Right ventricle myocardium superior (tissue), 1 donor: ENCODE results near the gene TNFRSF19. TPM values are rescaled to one million over a fixed set of nuclear protein-coding genes. Genes with fewer than 3 reads are reported as not detected.
A peak's percentile ranks its signal among the peaks of the same experiment; 100 is the strongest.
"Not testable (repeated sequence)": the region's sequence is repeated elsewhere in the genome, so short reads cannot be mapped to it uniquely, and the experiment has no call there.

ENCODE experiments used
- ATAC-seq: fragments of 200-7000 bp; cut with Tn5 transposase; one replicate; pipeline ENCODE4 v1.9.1; 2020; ENCODE audit warnings: mild to moderate bottlenecking; ENCODE audit not compliant: poor library complexity
- DNase-seq: peaks from one replicate; pipeline ENCODE4 v3.0.0-alpha.2; 2020
- intact Hi-C: fragments of 100-400 bp; cut with DNase I; formaldehyde crosslinking; loops from one replicate; pipeline ENCODE4 v1.11.2; 2022
- total RNA-seq: library from RNA; stranded (reverse); fragmentation: NEBNext Ultra II Directional; extraction: Animal tissue kit (Norgen Biotek cat#: 25700); gene quantifications from one replicate; pipeline ENCODE4 v1.2.1, GENCODE V29; 2021
- donor health status: DM: no; HTN: yes; CAD: no; lungs with severe emphysema.

Gene TNFRSF19
- total RNA-seq, 1 donor from 2014 or later = 30.2 TPM

GRCh38 chr13:23593148-23593547, 22.9 kb downstream of the TNFRSF19 start:
- no peak for ATAC-seq
- intact Hi-C loops = no loop called here

DNA sequence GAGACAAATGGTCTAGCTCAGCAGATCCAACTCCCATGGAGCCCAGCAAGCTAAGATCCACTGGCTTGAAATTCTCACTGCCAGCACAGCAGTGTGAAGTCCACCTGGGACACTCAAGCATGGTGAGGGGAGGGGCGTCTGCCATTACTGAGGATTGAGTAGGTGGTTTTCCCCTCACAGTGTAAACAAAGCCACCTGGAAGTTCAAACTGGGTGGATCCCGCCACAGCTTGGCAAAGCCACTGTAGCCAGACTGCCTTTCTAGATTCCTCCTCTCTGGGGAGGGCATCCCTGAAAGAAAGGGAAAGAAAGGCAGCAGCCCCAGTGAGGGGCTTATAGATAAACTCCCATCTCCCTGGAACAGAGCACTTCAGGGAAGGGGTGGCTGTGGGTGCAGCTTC, 24.1 kb downstream of the TNFRSF19 start:
- intact Hi-C loops, DNase-seq, ATAC-seq: not testable (repeated sequence)

More at GRCh38 chr13:23593148-23593547, 22.9 kb downstream of the TNFRSF19 start:
- DNase-seq = no peak

DNA sequence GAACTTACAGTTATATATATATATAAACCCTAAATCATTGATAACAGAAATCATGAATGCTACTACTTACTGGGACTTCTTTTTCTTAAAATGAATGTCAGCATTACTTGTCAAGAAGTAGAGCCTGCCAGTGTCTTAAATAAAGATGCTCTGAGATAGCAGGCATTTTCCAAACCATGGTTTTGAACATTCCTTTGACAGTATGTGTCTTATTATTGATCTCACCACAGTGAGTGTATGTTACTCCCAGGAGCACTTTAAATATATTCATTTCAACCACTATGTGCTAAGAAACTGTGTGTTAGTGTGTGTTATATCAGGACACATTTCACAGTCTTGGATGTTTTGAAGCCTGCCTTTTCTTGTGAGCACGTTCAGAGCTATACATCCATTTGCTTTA, 28.2 kb downstream of the TNFRSF19 start:
- intact Hi-C loops = no loop called here
- ATAC-seq (no peak), DNase-seq (no peak)

DNA sequence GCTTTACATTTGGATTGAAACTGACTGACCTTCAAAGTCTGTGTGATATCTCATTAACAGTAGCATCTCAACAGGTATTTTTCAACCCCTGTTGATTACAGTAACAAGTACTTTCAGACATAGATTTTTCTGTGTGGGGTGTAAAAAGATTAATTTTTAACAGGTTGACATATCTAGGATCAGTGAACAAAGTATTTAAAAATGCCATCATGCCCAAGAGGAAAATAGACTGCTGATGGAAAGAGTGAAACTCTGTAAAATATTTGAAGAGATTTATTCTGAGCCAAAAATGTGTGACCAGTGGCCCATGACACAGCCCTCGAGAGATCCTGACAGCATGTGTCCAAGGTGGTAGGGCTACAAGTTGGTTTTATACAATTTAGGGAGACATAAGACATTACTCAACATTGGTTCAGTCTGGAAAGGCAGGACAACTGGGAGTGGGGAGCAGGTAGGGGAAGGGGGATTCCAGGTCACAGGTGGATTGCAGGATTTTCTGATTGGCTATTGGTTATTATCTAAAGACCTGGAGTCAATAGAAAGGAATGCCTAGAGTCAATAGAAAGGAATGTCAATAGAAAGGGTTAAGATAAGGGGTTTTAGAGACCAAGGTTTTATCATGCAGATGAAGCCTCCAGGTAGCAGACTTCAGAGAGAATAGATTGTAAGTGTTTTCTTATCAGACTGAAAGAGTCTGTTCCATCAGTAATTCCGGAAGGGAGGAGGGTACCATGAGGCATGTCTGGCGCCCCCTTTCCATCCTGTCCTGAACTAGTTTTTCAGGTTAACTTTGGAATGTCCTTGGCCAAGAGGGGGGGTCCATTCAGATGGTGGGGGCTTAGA, 29.1 kb downstream of the TNFRSF19 start:
- intact Hi-C loops = no loop called here
- no peak for DNase-seq
- ATAC-seq = no peak

DNA sequence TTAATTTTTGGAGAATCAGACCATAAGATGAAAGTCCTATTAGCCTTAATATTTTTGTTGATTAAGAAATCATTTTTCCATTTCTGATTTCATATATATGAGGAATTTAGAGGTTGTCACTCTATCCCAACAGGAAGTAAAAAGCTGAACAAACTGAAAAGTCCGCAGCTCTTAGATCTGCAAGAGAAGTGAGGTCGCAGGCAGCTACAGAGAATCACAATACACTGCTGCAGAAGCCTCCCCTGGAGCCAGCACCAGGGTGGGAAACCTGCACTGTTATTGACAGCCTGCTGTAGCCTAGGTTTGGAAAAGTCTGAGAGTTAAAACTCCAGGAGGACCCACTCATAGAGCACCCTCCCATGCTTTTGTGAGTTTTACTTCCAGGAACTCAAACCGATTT, 29.9 kb downstream of the TNFRSF19 start:
- intact Hi-C loops = loop anchor here (10.0 kb wide), 1 partner anchor 105 kb away; no protein-coding TSS in a partner anchor
- DNase-seq (no peak), ATAC-seq (no peak)

- ATAC-seq (no peak), DNase-seq (no peak)
- intact Hi-C loops = loop anchor here (10.0 kb wide), 1 partner anchor 104 kb away; no protein-coding TSS in a partner anchor
Observed at GRCh38 chr13:23600534-23600933, 30.3 kb downstream of the TNFRSF19 start.

DNA sequence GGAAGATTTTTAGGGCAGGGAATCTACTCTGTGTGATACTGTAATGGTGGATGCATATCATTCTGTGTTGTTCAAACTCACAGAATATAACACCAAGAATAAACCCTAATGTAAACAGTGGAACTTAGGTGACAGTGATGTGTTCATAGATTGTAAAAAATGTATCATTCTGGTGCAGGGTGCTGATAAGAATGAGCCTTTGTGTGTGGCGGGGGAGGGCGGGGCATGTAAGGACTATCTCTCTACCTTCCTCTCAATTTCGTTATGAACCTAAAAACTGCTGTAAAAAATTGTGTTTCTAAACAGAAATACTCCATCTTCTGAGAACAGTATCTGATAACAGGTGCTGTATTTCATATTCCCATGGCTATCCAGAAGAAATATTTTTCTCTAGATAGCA, 35.6 kb downstream of the TNFRSF19 start:
- DNase-seq (no peak), ATAC-seq (no peak)
- intact Hi-C loops = loop anchor here (10.0 kb wide), 1 partner anchor 99 kb away; no protein-coding TSS in a partner anchor

DNA sequence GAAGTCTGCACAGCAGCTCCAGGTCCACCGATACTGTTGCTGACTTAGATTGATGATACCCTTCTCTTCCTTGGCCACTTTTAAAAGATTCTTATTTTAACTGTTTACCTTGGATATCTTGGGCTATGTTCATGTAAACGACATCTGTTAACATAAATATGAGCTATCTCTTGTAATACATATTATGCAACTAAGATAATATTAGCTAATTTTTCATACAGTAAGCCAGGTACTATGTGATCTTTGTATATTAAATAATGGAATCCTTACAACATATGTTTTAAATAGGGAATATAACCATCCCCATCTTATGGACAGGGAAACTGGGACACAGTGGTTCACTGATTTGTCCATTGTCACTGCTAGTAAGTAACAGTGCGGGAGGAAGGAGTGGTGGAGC, 37.9 kb downstream of the TNFRSF19 start:
- ATAC-seq (no peak), DNase-seq (no peak)
- intact Hi-C loops = loop anchor here (10.0 kb wide), 1 partner anchor 97 kb away; no protein-coding TSS in a partner anchor

- intact Hi-C loops = loop anchor here (10.0 kb wide), 1 partner anchor 96 kb away; no protein-coding TSS in a partner anchor
- peak; percentile 74 for DNase-seq
Observed at GRCh38 chr13:23608701-23609413, 38.6 kb downstream of the TNFRSF19 start.

GRCh38 chr13:23609414-23609760, 39.2 kb downstream of the TNFRSF19 start:
- no peak for DNase-seq
- ATAC-seq = peak; percentile 81
- intact Hi-C loops = loop anchor here (10.0 kb wide), 1 partner anchor 95 kb away; no protein-coding TSS in a partner anchor

More at GRCh38 chr13:23608701-23609413, 38.6 kb downstream of the TNFRSF19 start:
- ATAC-seq = peak; percentile 69

DNA sequence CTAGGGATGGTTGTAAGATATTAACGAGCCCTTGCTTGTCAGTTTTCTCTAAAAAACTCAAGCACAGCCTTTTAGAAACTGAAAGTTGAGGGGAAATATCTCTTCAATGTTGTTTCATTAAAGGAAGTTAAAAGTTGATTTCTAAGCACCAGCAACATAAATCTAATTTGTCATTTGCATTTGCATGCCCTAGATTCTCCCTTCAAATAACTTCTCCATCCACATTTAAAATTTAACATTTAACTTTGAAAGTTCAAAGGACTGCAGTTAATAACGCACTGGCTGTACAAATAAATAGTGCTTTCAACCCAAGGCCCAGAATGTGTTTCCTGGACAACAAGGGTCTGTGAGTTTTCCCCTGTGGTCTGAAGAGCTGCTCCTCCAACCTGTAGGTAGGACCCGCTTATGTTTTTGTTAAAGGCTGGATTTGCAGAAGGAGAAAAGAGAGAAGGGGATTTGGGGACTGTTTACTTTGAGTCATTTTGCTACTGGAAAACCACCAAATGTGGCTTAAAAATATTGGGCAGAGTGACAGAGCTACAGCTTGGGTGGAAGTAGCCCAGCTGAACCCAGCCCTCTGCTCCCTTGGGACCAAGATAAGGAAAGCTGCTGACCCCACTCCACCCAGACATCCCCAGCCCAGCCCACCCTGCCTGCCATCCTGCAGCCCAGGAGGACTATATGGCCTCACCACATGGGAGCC, 39.8 kb downstream of the TNFRSF19 start:
- intact Hi-C loops = loop anchor here (10.0 kb wide), 1 partner anchor 95 kb away; no protein-coding TSS in a partner anchor
- ATAC-seq (peak; percentile 76), DNase-seq (peak; percentile 60)

DNA sequence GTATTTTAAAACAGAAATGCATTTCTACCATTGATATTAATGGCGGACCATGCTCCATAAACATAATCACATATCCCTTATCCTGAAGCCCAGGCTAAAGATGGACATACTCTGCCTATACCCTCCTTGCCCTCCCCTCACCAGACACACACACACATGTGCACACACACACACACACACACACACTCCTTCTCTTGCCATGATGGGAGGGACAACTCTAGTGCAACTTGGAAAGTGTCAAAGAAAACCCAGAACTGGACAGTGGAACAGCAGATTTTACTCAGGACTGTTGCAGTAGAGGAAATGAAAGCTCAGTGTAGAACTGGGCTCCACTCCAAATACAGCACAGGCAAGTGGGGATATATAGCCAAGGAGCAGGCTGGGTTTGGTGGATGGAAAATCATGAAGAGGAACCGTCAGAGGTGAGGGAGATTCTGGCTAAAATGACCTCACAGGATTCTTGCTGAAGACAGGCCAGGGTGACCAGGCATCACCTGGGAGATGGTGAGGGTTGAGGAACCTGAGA, 40.8 kb downstream of the TNFRSF19 start:
- peak; percentile 68 for ATAC-seq
- no peak for DNase-seq
- intact Hi-C loops = no loop called here

- intact Hi-C loops = no loop called here
- DNase-seq (no peak), ATAC-seq (no peak)
Observed at GRCh38 chr13:23612182-23612581, 42.0 kb downstream of the TNFRSF19 start.

DNA sequence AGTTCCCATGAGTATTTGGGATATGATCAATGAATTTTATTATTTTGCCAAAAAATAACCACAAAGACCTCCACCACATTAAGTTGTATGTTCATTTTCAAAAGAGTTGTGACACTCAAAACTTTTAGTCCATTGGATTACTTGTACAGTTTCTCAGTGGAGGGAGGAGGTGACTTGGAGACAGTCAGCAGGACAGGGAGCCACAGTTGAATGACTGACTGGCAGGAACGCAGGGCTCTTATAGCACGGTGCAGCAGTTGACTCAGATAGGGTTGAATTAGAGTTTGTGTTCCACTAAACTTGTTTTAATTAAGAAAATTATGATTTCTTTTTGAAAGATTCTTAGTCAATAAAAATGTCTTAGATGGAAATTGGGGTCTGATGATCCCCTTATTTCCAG, 42.5 kb downstream of the TNFRSF19 start:
- DNase-seq (no peak), ATAC-seq (no peak)
- intact Hi-C loops = no loop called here

DNA sequence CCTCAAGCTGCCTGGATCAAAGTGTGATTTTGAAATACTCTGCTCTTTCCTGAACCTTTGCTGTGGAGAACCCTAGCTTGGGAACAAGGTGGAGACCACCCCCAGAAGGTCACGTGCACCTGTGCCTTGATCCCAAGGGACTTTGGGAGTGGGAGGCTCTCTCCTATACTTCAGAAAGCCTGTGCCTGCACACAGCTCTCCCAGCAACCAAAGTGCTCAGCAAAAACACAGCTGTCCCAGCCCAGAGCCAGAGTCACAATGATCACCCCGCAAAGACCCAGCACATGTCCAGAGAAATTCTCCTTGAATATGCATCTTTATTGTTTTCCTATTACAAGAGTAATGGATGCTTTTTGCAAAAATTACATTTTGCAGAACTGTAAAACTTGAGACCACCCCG, 43.4 kb downstream of the TNFRSF19 start:
- ATAC-seq = no peak
- intact Hi-C loops = no loop called here
- no peak for DNase-seq

GRCh38 chr13:23615395-23616081, 45.3 kb downstream of the TNFRSF19 start:
- intact Hi-C loops = no loop called here
- DNase-seq (no peak), ATAC-seq (no peak)

GRCh38 chr13:23616228-23616627, 46.0 kb downstream of the TNFRSF19 start:
- intact Hi-C loops = no loop called here
- DNase-seq (no peak), ATAC-seq (no peak)

- ATAC-seq (no peak), DNase-seq (no peak)
- intact Hi-C loops = no loop called here
Observed at GRCh38 chr13:23617551-23618024, 47.4 kb downstream of the TNFRSF19 start.
